VCaP (cell line): ENCODE data around the gene MBD2.

Source experiments
- H3K27ac ChIP-seq: fragments of 450-650 bp; 2 replicates; pipeline ENCODE4 v1.5.1; 2017
- CTCF ChIP-seq: fragments of 450-650 bp; conservative IDR thresholded peaks from 2 replicates; pipeline ENCODE4 v1.5.1; 2017; ENCODE audit warnings: mild to moderate bottlenecking, moderate library complexity

The MBD2 gene

GRCh38 chr18:54173980-54174630 is 50.4 kb downstream of the MBD2 start:
- H3K27ac ChIP-seq, result no peak overlapping the region

DNA sequence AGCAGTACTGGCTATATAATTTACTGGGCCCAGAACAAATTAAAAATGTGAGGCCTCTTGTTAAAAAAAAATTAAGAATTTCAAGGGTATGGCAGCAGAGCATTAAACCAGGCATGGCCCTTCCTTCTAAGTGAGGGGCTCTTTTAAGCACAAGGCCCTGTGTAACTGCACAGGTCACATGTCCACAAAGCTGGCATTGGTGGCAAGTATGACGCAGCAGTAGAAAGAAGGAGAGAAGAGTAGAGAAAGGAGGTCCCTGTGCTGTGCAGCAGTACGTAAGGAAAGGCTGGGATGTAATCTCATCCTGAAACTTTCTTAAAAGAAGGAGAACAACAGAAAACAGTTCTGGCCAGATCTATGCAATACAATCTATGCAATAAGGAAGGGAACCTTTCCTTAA is 51.2 kb downstream of the MBD2 start:
- no peak overlapping the region for H3K27ac ChIP-seq
- TF ChIP-seq CTCF, result no peak

More at GRCh38 chr18:54173980-54174630, 50.4 kb downstream of the MBD2 start:
- no peak for TF ChIP-seq CTCF

GRCh38 chr18:54169431-54170403 is 54.8 kb downstream of the MBD2 start:
- no peak overlapping the region for H3K27ac ChIP-seq
- no peak for TF ChIP-seq CTCF

DNA sequence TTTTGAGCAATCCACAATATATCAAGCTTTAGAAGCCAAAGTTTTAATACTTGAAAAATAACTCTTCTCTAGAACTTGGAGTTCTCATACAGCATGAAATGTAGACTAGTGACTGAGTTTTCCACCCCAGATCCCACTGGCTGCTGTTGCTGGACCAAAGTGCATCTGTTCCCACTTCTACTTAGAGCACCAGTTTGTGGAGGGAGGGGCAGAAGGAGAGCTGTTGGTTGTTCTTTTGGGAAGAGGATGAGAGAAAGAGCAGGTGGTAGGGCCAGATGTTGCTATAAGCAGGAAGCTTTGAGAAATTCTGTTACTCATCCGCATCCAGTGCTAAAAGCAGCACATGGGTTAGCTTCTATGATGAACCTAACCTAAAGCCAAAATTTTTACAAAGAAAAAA is 59.0 kb downstream of the MBD2 start:
- no peak for TF ChIP-seq CTCF
- no peak overlapping the region for H3K27ac ChIP-seq

- no peak overlapping the region for H3K27ac ChIP-seq
- TF ChIP-seq CTCF, result no peak
These were observed 61.0 kb downstream of the MBD2 start for GRCh38 chr18:54163453-54163852.

DNA sequence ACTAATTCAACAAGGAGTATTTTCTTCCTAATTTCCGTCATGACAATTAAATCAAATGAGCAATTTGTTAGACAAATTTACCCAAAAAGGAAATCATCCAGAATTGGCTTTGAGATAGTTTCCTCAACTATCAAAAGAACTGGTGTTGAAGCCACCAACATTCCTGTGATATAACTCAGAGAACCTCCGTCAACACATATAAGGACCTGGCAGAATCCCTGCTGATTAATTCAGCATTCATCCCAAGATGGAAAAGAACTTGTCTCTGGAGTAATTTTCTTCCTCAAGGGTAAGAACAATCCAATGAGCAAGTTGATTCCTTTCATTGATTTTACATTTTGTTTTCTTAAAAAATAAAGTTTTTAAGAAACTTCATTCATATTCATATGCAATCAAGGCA is 62.0 kb downstream of the MBD2 start:
- TF ChIP-seq CTCF, result no peak
- no peak overlapping the region for H3K27ac ChIP-seq

GRCh38 chr18:54161267-54161666 is 63.2 kb downstream of the MBD2 start:
- no peak overlapping the region for H3K27ac ChIP-seq
- no peak for TF ChIP-seq CTCF
